ENCODE data around the gene DVL3. TPM values are rescaled to one million over a fixed set of nuclear protein-coding genes. Genes with fewer than 3 reads are reported as not detected.

The DVL3 gene
- total and polyA plus RNA-seq, 4 donors, result 8.6 to 26.3 (median 17.4) TPM

DNA sequence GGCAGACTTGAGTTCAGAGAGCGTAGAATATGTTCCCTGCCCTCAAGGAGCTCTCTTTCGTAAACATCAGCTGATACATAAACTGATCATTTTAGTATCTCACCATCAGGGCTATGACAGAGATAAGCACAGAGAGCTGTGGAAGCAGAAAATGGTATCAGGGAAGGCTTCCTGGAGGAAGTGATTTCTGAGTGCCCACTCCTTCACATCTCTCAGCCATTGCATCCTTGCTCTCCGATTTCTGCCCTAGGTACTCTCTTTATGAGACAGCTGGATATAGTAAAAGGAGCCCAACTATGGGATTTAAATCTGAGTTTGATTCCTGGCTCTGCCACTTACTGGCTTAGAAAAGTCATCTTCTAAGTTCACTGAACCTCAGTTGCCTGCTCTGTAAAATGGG is 10.4 kb downstream of the DVL3 start:
- WGBS, result 93% methylated on average over 3 of the region's 3 CpGs

DNA sequence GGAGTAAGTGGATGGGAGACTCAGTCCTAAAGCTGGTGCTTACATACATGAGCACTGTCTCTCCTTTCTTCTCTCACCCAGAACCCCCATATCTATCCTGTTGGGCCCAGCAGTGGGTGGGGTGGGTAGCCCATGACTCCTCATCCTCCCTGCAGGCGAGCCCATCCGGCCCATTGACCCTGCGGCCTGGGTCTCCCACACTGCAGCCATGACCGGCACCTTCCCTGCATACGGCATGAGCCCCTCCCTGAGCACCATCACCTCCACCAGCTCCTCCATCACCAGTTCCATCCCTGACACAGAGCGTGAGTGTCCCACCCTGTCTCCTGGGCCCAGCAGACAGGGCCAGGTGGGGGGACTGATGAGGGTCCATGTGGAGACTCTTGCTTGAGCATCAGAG is 11.5 kb downstream of the DVL3 start:
- H3K9me3 ChIP-seq (ENCODE audit: control insufficient read depth in 4 of 4, low read length in 3 of 4), result no peaks in the 10 kb centered on the region
- peaks cover 15 to 74% (median 50%) of the 10 kb centered on the region in 4 donors for H3K36me3 ChIP-seq (ENCODE audit: control insufficient read depth in 4 of 4, insufficient read depth in 3 of 4, low read depth in 1 of 4, low read length in 3 of 4)
- no peak overlapping the region for H3K4me3 ChIP-seq (ENCODE audit: low read depth in 1 of 3, low read length in 3 of 3)
- H3K9ac ChIP-seq (ENCODE audit: low read depth in 1 of 2, low read length in 2 of 2), result no peak overlapping the region
- no peaks in the 10 kb centered on the region for H3K27me3 ChIP-seq (ENCODE audit: control insufficient read depth in 4 of 4, insufficient read depth in 4 of 4, low read length in 3 of 4)
- no peak for DNase-seq (ENCODE audit: low spot score)
- H3K27ac ChIP-seq (ENCODE audit: low read depth in 1 of 2, low read length in 2 of 2), result no peak overlapping the region
- no peaks in the 10 kb centered on the region for H3K4me1 ChIP-seq (ENCODE audit: control insufficient read depth in 4 of 4, insufficient read depth in 4 of 4, low read length in 3 of 4)
- WGBS, result 97% methylated on average over 6 of the region's 6 CpGs
- TF ChIP-seq RAD21 (IDR thresholded peaks at IDR 0.05), result no peak
- TF ChIP-seq, protein P1, sequence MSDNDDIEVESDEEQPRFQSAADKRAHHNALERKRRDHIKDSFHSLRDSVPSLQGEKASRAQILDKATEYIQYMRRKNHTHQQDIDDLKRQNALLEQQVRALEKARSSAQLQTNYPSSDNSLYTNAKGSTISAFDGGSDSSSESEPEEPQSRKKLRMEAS (IDR thresholded peaks at IDR 0.05), result no peak
- TF ChIP-seq, protein P2, sequence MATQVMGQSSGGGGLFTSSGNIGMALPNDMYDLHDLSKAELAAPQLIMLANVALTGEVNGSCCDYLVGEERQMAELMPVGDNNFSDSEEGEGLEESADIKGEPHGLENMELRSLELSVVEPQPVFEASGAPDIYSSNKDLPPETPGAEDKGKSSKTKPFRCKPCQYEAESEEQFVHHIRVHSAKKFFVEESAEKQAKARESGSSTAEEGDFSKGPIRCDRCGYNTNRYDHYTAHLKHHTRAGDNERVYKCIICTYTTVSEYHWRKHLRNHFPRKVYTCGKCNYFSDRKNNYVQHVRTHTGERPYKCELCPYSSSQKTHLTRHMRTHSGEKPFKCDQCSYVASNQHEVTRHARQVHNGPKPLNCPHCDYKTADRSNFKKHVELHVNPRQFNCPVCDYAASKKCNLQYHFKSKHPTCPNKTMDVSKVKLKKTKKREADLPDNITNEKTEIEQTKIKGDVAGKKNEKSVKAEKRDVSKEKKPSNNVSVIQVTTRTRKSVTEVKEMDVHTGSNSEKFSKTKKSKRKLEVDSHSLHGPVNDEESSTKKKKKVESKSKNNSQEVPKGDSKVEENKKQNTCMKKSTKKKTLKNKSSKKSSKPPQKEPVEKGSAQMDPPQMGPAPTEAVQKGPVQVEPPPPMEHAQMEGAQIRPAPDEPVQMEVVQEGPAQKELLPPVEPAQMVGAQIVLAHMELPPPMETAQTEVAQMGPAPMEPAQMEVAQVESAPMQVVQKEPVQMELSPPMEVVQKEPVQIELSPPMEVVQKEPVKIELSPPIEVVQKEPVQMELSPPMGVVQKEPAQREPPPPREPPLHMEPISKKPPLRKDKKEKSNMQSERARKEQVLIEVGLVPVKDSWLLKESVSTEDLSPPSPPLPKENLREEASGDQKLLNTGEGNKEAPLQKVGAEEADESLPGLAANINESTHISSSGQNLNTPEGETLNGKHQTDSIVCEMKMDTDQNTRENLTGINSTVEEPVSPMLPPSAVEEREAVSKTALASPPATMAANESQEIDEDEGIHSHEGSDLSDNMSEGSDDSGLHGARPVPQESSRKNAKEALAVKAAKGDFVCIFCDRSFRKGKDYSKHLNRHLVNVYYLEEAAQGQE (IDR thresholded peaks at IDR 0.05), result no peak
- no peak for TF ChIP-seq FOXA1 (IDR thresholded peaks at IDR 0.05)
- no peak for TF ChIP-seq CTCF (IDR thresholded peaks at IDR 0.05; ENCODE audit: low read depth, low read length, missing input control)
- TF ChIP-seq, protein P3, sequence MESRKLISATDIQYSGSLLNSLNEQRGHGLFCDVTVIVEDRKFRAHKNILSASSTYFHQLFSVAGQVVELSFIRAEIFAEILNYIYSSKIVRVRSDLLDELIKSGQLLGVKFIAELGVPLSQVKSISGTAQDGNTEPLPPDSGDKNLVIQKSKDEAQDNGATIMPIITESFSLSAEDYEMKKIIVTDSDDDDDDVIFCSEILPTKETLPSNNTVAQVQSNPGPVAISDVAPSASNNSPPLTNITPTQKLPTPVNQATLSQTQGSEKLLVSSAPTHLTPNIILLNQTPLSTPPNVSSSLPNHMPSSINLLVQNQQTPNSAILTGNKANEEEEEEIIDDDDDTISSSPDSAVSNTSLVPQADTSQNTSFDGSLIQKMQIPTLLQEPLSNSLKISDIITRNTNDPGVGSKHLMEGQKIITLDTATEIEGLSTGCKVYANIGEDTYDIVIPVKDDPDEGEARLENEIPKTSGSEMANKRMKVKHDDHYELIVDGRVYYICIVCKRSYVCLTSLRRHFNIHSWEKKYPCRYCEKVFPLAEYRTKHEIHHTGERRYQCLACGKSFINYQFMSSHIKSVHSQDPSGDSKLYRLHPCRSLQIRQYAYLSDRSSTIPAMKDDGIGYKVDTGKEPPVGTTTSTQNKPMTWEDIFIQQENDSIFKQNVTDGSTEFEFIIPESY (IDR thresholded peaks at IDR 0.05), result no peak
- TF ChIP-seq HNF4A (conservative IDR thresholded peaks at IDR 0.05), result no peak
- TF ChIP-seq EGR1 (IDR thresholded peaks at IDR 0.05; ENCODE audit: low read depth in 2 of 2), result no peak

More for the DNA sequence above, 10.4 kb downstream of the DVL3 start:
- Histone ChIP-seq H3K4me1 (ENCODE audit: control insufficient read depth in 4 of 4, insufficient read depth in 4 of 4, low read length in 3 of 4) (peaks cover 0 to 5% (median 2%) of the 10 kb centered on the region in 4 donors), H3K36me3 (ENCODE audit: control insufficient read depth in 4 of 4, insufficient read depth in 3 of 4, low read depth in 1 of 4, low read length in 3 of 4) (peaks cover 15 to 63% (median 44%) of the 10 kb centered on the region in 4 donors), H3K9me3 (ENCODE audit: control insufficient read depth in 4 of 4, low read length in 3 of 4) (no peaks in the 10 kb centered on the region), H3K27me3 (ENCODE audit: control insufficient read depth in 4 of 4, insufficient read depth in 4 of 4, low read length in 3 of 4) (no peaks in the 10 kb centered on the region), H3K4me3 (ENCODE audit: low read depth in 1 of 3, low read length in 3 of 3) (no peak overlapping the region), H3K27ac (ENCODE audit: low read depth in 1 of 2, low read length in 2 of 2) (no peak overlapping the region), H3K9ac (ENCODE audit: low read depth in 1 of 2, low read length in 2 of 2) (no peak overlapping the region)
- TF ChIP-seq TAF1 (conservative IDR thresholded peaks at IDR 0.05) (no peak), FOXA2 (IDR thresholded peaks at IDR 0.05) (no peak), SP1 (IDR thresholded peaks at IDR 0.05) (no peak), NR2F2 (IDR thresholded peaks at IDR 0.05) (no peak), RXRA (IDR thresholded peaks at IDR 0.05) (no peak), FOXA1 (IDR thresholded peaks at IDR 0.05) (no peak), EGR1 (IDR thresholded peaks at IDR 0.05; ENCODE audit: low read depth in 2 of 2) (no peak), CTCF (IDR thresholded peaks at IDR 0.05; ENCODE audit: low read depth, low read length, missing input control) (no peak), JUND (IDR thresholded peaks at IDR 0.05) (no peak)
- TF ChIP-seq, protein P1 (IDR thresholded peaks at IDR 0.05), result no peak
- TF ChIP-seq, protein P2 (IDR thresholded peaks at IDR 0.05), result no peak
- DNase-seq (ENCODE audit: low spot score), result no peak
